GM23338 (cell line): ENCODE results near the gene SFXN5. TPM values are rescaled to one million over a fixed set of nuclear protein-coding genes. Genes with fewer than 3 reads are reported as not detected.

Experiments used
- ATAC-seq: fragments of 200-7000 bp; cut with Tn5 transposase; 3 replicates; pipeline ENCODE4 v1.9.1; 2020
- DNase-seq: peaks from one replicate; pipeline ENCODE4 v3.0.0-alpha.2; 2015; ENCODE audit warnings: low spot score
- H2AFZ ChIP-seq: fragments of 200-600 bp; sonication (generic); 2 replicates; pipeline ENCODE4 v1.8.0; 2016; ENCODE audit warnings: antibody characterized with exemption, mild to moderate bottlenecking, moderate library complexity
- H3F3A ChIP-seq: fragments of 200-600 bp; sonication (generic); replicated peaks from 2 replicates; pipeline ENCODE4 v1.8.0; 2017; ENCODE audit warnings: antibody characterized with exemption, mixed run types, low read depth
- H3K27ac ChIP-seq: fragments of 200-600 bp; sonication (generic); 2 replicates; pipeline ENCODE4 v1.6.1; 2016; ENCODE audit warnings: low read depth
- H3K27me3 ChIP-seq: fragments of 200-600 bp; sonication (generic); 2 replicates; pipeline ENCODE4 v1.8.0; 2016; ENCODE audit warnings: mild to moderate bottlenecking, mixed run types, moderate library complexity; ENCODE audit not compliant: insufficient read depth
- H3K36me3 ChIP-seq: fragments of 200-600 bp; sonication (generic); 2 replicates; pipeline ENCODE4 v1.8.0; 2016; ENCODE audit warnings: mild to moderate bottlenecking; ENCODE audit not compliant: insufficient read depth
- H3K4me1 ChIP-seq: fragments of 200-600 bp; sonication (generic); 2 replicates; pipeline ENCODE4 v1.8.0; 2016; ENCODE audit warnings: mild to moderate bottlenecking, moderate library complexity; ENCODE audit not compliant: insufficient read depth
- H3K4me2 ChIP-seq: fragments of 200-600 bp; sonication (generic); 2 replicates; pipeline ENCODE4 v1.7.1; 2017; ENCODE audit warnings: mixed run types
- H3K4me3 ChIP-seq: fragments of 200-600 bp; sonication (generic); 2 replicates; pipeline ENCODE4 v1.6.1; 2016; ENCODE audit warnings: mixed run types
- H3K79me2 ChIP-seq: fragments of 200-600 bp; sonication (generic); replicated peaks from 2 replicates; pipeline ENCODE4 v1.8.0; 2017; ENCODE audit warnings: mild to moderate bottlenecking; ENCODE audit not compliant: insufficient read depth
- H3K9me2 ChIP-seq: fragments of 200-600 bp; sonication (generic); 2 replicates; pipeline ENCODE4 v1.8.0; 2017; ENCODE audit not compliant: insufficient read depth
- H4K20me1 ChIP-seq: fragments of 200-600 bp; sonication (generic); replicated peaks from 2 replicates; pipeline ENCODE4 v1.8.0; 2017; ENCODE audit warnings: mild to moderate bottlenecking; ENCODE audit not compliant: insufficient read depth
- H3K27ac Mint-ChIP-seq: 2 replicates; pipeline ENCODE4 v1.8.0; 2020; ENCODE audit warnings: inconsistent platforms, mild to moderate bottlenecking, moderate library complexity, mixed read lengths
- H3K27me3 Mint-ChIP-seq: 3 replicates; pipeline ENCODE4 v1.8.0; 2022; ENCODE audit warnings: low read depth, mild to moderate bottlenecking, moderate library complexity, mixed read lengths, inconsistent platforms; ENCODE audit not compliant: insufficient read depth, poor library complexity
- H3K36me3 Mint-ChIP-seq: 3 replicates; pipeline ENCODE4 v1.8.0; 2021; ENCODE audit warnings: low read depth, mild to moderate bottlenecking, inconsistent platforms, moderate library complexity, mixed read lengths
- H3K4me1 Mint-ChIP-seq: 3 replicates; pipeline ENCODE4 v1.8.0; 2020; ENCODE audit warnings: mild to moderate bottlenecking, inconsistent platforms, mixed read lengths
- H3K4me3 Mint-ChIP-seq: 3 replicates; pipeline ENCODE4 v1.8.0; 2021; ENCODE audit warnings: moderate library complexity, mild to moderate bottlenecking, inconsistent platforms, mixed read lengths
- H3K9me3 Mint-ChIP-seq: 3 replicates; pipeline ENCODE4 v1.8.0; 2020; ENCODE audit warnings: moderate library complexity, mild to moderate bottlenecking, inconsistent platforms, mixed read lengths
- CREB1 ChIP-seq: fragments of 250-450 bp; sonication (Bioruptor Pico); IDR thresholded peaks from 2 replicates; pipeline ENCODE4 v1.5.0; 2020; ENCODE audit warnings: low read depth, mild to moderate bottlenecking, moderate library complexity
- CTCF ChIP-seq, 2 experiments: fragments of 200-600 bp in 1 of 2; sonication (generic) in 1 of 2; conservative IDR thresholded peaks; 2 replicates each; pipeline versions ENCODE4 v1.5.1 to v1.6.1; 2016 to 2017; ENCODE audit warnings: antibody characterized with exemption in 2 of 2, low read depth in 2 of 2, mild to moderate bottlenecking in 2 of 2, moderate library complexity in 1 of 2
- ETS1 ChIP-seq: IDR thresholded peaks from 2 replicates; pipeline ENCODE4 v1.6.1; 2016; ENCODE audit warnings: antibody characterized with exemption
- EZH2 ChIP-seq: fragments of 200-600 bp; sonication (generic); IDR thresholded peaks from one replicate; pipeline ENCODE4 v1.8.0; 2017; ENCODE audit warnings: antibody characterized with exemption, mild to moderate bottlenecking, low read depth; ENCODE audit not compliant: unreplicated experiment
- EZH2phosphoT487 ChIP-seq: fragments of 200-600 bp; sonication (generic); IDR thresholded peaks from one replicate; pipeline ENCODE4 v1.8.1; 2018; ENCODE audit warnings: antibody characterized with exemption; ENCODE audit not compliant: unreplicated experiment
- JUNB ChIP-seq: IDR thresholded peaks from one replicate; pipeline ENCODE4 v1.6.1; 2016; ENCODE audit warnings: antibody characterized with exemption; ENCODE audit not compliant: unreplicated experiment
- NANOG ChIP-seq: IDR thresholded peaks from 2 replicates; pipeline ENCODE4 v1.6.1; 2016; ENCODE audit warnings: antibody characterized with exemption, borderline replicate concordance
- POLR2AphosphoS5 ChIP-seq: IDR thresholded peaks from 2 replicates; pipeline ENCODE4 v1.6.1; 2016; ENCODE audit warnings: antibody characterized with exemption, low read depth
- REST ChIP-seq: IDR thresholded peaks from one replicate; pipeline ENCODE4 v1.6.1; 2018; ENCODE audit warnings: antibody characterized with exemption; ENCODE audit not compliant: unreplicated experiment
- STAT1 ChIP-seq: IDR thresholded peaks from one replicate; pipeline ENCODE4 v1.6.1; 2016; ENCODE audit warnings: antibody characterized with exemption; ENCODE audit not compliant: unreplicated experiment
- ZNF114 ChIP-seq: fragments of 250-450 bp; sonication (Bioruptor Pico); IDR thresholded peaks from 2 replicates; pipeline ENCODE4 v1.5.0; 2020; ENCODE audit warnings: mild to moderate bottlenecking, moderate library complexity
- ZNF331 ChIP-seq: fragments of 250-450 bp; sonication (Bioruptor Pico); IDR thresholded peaks from 2 replicates; pipeline ENCODE4 v1.5.0; 2020; ENCODE audit warnings: low read depth, mild to moderate bottlenecking, moderate library complexity
- ZNF462 ChIP-seq: fragments of 250-450 bp; sonication (Bioruptor Pico); IDR thresholded peaks from 2 replicates; pipeline ENCODE4 v1.5.0; 2020; ENCODE audit warnings: mild to moderate bottlenecking, moderate library complexity
- polyA plus RNA-seq: library from polyadenylated mRNA; unstranded; fragments of >200 nt; fragmentation: Nextera tagmentation; extraction: Ambion mirVana; gene quantifications from 2 replicates; pipeline ENCODE4 v1.2.1, GENCODE V29; 2016
- total RNA-seq: library from RNA; depleted of rRNA; stranded (reverse); fragments of >200 nt; shearing (Covaris generic); gene quantifications from 2 replicates; pipeline ENCODE4 v1.2.3, GENCODE V29; 2014

Gene SFXN5
- total and polyA plus RNA-seq, 2 experiments from 2014 or later, result 23.6 to 25.8 TPM

GRCh38 chr2:72914206-72914559, 157.3 kb downstream of the SFXN5 start:
- DNase-seq (no peak), ATAC-seq (no peak)
- no peak overlapping the region for H2AFZ ChIP-seq
- H3K4me3 Mint-ChIP-seq, result peak overlapping the region; percentile 62; the same call in 2 of the 3 replicates
- H3K4me1 ChIP-seq, result peaks cover 29% of the 10 kb centered on the region
- peaks cover 99% of the 10 kb centered on the region for H3K27me3 ChIP-seq
- TF ChIP-seq REST, result no peak
- no peak for TF ChIP-seq ETS1
- TF ChIP-seq STAT1, result no peak
- no peak for TF ChIP-seq ZNF331 (CRISPR knock-in tag)
- no peak for TF ChIP-seq EZH2phosphoT487
- TF ChIP-seq CREB1 (CRISPR knock-in tag), result no peak
- TF ChIP-seq ZNF114 (CRISPR knock-in tag), result no peak
- no peak for TF ChIP-seq ZNF462 (CRISPR knock-in tag)
- no peak for TF ChIP-seq JUNB
- no peak for TF ChIP-seq NANOG
- no peak for TF ChIP-seq CTCF (conservative IDR thresholded peaks at IDR 0.05; ENCODE audit: low read depth in 2 of 2)
- TF ChIP-seq EZH2, result no peak
- no peak for TF ChIP-seq POLR2AphosphoS5
- H3K27ac Mint-ChIP-seq, result no peak overlapping the region
- peak overlapping the region; percentile 96 for H3K4me2 ChIP-seq
- peaks cover 29% of the 10 kb centered on the region for H3K4me1 Mint-ChIP-seq
- H3K9me2 ChIP-seq, result no peaks in the 10 kb centered on the region
- peaks cover 1% of the 10 kb centered on the region for H4K20me1 ChIP-seq
- H3K9me3 Mint-ChIP-seq, result peaks cover 3% of the 10 kb centered on the region; the same call in 2 of the 3 replicates
- no peaks in the 10 kb centered on the region for H3K79me2 ChIP-seq
- peaks cover 17% of the 10 kb centered on the region for H3F3A ChIP-seq
- H3K4me3 ChIP-seq, result peak overlapping the region; percentile 56; the same call in 1 of the 2 replicates
- H3K27ac ChIP-seq, result no peak overlapping the region
- no peaks in the 10 kb centered on the region; the same call in 2 of the 3 replicates for H3K36me3 Mint-ChIP-seq
- peaks cover 66% of the 10 kb centered on the region for H3K27me3 Mint-ChIP-seq
- no peaks in the 10 kb centered on the region for H3K36me3 ChIP-seq
